ENCODE results near the gene CEL.

The CEL gene

GRCh38 chr9:133104718-133105460 is 43.1 kb downstream of the CEL start:
- H3K4me3 ChIP-seq (ENCODE audit: low read depth, low read length): no peak overlapping the region
- in situ Hi-C loops (cut with HindIII; ENCODE audit: low sequenced_read_pairs): no loop called here
- DNase-seq (ENCODE audit: low read depth, low spot score): no peak
- TF ChIP-seq CTCF (IDR thresholded peaks at IDR 0.05; ENCODE audit: low read depth, low read length): no peak

- no peak for DNase-seq (ENCODE audit: low read depth, low spot score)
- H3K4me3 ChIP-seq (ENCODE audit: low read depth, low read length): no peak overlapping the region
Measured at GRCh38 chr9:133105461-133105770, 43.6 kb downstream of the CEL start.

GRCh38 chr9:133106511-133107244 is 44.9 kb downstream of the CEL start:
- no peak overlapping the region for H3K4me3 ChIP-seq (ENCODE audit: low read depth, low read length)

More at GRCh38 chr9:133105461-133105770, 43.6 kb downstream of the CEL start:
- no peak for TF ChIP-seq CTCF (IDR thresholded peaks at IDR 0.05; ENCODE audit: low read depth, low read length)
- in situ Hi-C loops (cut with HindIII; ENCODE audit: low sequenced_read_pairs): no loop called here

GRCh38 chr9:133107245-133107722 is 45.5 kb downstream of the CEL start:
- in situ Hi-C loops (cut with HindIII; ENCODE audit: low sequenced_read_pairs): no loop called here
- DNase-seq (ENCODE audit: low read depth, low spot score): no peak
- TF ChIP-seq CTCF (IDR thresholded peaks at IDR 0.05; ENCODE audit: low read depth, low read length): no peak

More at GRCh38 chr9:133106511-133107244, 44.9 kb downstream of the CEL start:
- no peak for DNase-seq (ENCODE audit: low read depth, low spot score)
- no peak for TF ChIP-seq CTCF (IDR thresholded peaks at IDR 0.05; ENCODE audit: low read depth, low read length)
- in situ Hi-C loops (cut with HindIII; ENCODE audit: low sequenced_read_pairs): no loop called here

GRCh38 chr9:133107961-133108793 is 46.4 kb downstream of the CEL start:
- no peak overlapping the region for H3K4me3 ChIP-seq (ENCODE audit: low read depth, low read length)
- TF ChIP-seq CTCF (IDR thresholded peaks at IDR 0.05; ENCODE audit: low read depth, low read length): no peak
- DNase-seq (ENCODE audit: low read depth, low spot score): no peak
- in situ Hi-C loops (cut with HindIII; ENCODE audit: low sequenced_read_pairs): no loop called here

More at GRCh38 chr9:133107245-133107722, 45.5 kb downstream of the CEL start:
- no peak overlapping the region for H3K4me3 ChIP-seq (ENCODE audit: low read depth, low read length)
